Subcutaneous adipose tissue (tissue), 4 donors: ENCODE results near the gene KNDC1. TPM values are rescaled to one million over a fixed set of nuclear protein-coding genes. Genes with fewer than 3 reads are reported as not detected.

Experiments
- total RNA-seq, 4 donors: library from RNA; depleted of rRNA; stranded (reverse); fragments of >200 nt; gene quantifications; one replicate each; pipeline ENCODE4 v1.1.0, GENCODE V29; 2016
- TF ChIP-seq, protein P1 (sequence below): fragments of 450-650 bp; IDR thresholded peaks from one replicate; pipeline ENCODE4 v1.5.1; 2016; ENCODE audit warnings: low read depth, mild to moderate bottlenecking, control low read depth, antibody characterized with exemption, moderate library complexity

Gene KNDC1
- total RNA-seq, 4 donors from 2014 or later, result not detected

DNA sequence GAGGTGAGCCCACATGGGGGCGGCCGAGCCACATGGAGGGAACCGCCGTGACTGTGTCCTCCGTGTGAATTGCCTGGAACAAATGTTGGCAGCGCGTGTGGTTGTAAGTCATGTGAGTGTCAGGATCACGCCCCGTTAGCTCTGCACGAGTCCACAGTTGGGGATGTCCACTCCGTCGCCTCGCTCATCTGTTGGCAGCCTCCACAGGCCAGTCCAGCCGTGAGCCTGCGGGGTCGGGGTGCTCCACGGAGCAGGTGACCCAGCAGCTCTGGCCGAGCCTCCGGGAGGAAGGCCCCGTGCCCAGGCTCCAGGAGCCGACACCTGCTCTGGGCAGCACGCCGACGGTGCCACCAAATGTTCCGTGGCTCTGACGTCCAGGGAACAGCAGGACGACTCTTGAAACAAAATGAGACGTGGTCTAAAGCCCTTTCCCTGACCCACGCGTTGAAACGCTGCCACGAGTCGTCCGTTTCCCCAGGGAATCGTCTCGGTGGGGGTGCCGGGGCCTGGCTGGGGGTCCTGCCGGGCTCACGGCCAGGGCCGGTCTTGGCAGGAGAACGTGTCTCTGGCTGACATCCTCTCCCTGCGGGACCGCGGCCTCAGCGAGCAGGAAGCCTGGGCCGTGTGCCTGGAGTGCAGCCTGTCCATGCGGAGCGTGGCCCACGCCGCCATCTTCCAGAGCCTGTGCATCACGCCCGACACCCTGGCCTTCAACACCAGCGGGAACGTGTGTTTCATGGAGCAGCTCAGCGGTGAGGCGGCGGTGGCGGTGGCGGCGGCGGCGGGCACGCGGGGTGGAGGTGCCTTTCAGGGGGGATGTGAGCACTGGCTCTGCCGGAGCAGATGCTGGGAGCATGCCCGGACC lies 7.0 kb downstream of the KNDC1 start:
- TF ChIP-seq, protein P1, sequence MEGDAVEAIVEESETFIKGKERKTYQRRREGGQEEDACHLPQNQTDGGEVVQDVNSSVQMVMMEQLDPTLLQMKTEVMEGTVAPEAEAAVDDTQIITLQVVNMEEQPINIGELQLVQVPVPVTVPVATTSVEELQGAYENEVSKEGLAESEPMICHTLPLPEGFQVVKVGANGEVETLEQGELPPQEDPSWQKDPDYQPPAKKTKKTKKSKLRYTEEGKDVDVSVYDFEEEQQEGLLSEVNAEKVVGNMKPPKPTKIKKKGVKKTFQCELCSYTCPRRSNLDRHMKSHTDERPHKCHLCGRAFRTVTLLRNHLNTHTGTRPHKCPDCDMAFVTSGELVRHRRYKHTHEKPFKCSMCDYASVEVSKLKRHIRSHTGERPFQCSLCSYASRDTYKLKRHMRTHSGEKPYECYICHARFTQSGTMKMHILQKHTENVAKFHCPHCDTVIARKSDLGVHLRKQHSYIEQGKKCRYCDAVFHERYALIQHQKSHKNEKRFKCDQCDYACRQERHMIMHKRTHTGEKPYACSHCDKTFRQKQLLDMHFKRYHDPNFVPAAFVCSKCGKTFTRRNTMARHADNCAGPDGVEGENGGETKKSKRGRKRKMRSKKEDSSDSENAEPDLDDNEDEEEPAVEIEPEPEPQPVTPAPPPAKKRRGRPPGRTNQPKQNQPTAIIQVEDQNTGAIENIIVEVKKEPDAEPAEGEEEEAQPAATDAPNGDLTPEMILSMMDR, result no peak

DNA sequence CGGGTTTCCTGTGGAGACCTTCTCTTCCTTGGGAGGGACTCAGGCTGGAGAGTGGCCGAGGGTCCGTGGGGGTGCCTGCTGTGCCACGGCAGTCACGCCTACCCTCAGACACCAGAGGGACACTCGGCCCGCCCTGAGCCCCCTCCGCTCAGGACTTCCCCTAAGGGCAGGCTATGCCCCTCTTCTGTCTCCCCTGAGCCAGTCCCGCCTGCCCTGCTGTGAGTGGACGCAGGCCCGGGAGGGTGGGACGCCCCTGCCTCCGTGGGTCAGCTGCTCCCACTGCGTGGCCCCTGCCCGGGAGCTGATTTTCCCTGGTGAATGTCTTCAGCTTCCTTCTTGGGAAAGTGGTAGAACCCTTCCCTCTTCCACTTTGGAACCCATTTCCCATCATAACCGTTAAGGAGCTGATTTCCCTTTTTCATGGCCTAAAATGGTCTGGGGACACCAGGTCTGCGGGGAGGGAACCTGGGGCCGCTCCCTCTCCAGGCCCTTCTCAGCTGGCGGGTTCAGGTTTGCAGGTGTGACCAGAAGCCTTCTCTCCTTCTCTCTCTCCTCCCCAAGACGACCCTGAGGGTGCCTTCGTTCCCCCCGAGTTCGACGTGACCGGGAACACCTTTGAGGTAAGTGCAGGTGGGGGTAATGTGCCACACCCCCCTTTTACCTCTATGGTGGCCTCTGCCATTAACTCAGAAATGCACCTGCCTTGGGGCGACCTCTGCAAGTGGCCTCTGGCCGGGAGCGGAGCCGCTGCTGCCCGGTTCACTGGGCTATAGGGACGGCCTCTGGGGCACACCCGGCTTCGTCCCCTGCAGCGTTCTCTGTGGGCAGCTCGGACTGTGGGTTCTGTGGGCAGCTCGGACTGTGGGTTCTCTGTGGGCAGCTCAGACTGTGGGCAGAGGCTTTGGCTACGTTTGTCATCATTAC lies 7.9 kb downstream of the KNDC1 start:
- TF ChIP-seq, protein P1, result no peak

DNA sequence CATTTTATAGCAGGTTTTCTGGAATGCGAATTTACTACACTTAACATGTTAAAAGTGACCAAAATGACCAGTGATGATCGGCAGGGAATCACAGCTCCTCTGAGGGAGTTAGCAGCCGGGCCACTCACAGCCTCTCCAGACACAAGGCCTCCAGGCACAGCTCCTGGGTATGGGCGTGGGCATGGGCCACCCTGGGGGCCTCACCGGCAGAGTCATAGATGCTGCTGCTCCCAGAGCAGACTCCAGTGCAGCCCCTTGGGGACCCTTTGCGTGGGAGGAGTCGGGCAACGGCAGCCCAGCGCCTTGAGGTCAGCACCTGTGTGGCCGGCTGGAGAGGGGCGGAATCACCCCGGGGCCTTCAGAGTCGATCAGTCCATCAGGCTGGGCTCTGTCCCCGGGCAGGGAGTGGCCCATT lies 8.6 kb downstream of the KNDC1 start:
- TF ChIP-seq, protein P1, result no peak

DNA sequence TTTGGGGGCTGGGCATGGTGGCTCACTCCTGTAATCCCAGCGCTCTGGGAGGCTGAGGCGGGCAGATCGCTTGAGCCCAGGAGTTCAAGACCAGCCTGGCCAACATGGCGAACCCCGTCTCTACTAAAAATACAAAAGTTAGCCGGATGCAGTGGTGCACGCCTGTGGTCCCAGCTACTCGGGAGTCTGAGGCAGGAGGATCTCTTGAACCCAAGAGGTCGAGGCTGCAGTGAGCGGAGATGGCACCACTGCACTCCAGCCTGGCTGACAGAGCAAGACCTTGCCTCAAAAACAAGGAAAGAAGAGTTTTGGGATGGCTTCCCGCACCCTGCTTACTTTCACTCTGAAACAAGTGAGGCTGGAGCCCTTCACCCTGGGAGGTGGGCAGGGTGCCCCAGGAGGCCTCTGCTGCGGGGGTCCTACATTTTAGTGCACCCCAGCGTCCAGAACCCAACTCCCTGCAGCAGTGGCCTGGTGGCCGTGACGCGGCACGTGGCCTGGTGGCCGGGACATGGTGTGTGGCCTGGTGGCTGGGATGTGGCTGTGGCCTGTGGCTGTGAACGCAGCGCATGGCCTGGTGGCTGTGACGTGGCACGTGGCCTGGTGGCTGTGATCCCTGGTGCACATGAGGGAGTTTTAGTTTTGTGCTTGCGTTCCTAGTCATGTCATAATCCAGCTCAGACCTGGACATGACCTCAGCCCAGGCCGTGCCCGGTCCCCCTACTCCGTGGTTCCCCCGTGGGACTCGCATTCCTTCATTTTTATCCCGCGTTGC lies 9.3 kb downstream of the KNDC1 start:
- TF ChIP-seq, protein P1, result no peak

DNA sequence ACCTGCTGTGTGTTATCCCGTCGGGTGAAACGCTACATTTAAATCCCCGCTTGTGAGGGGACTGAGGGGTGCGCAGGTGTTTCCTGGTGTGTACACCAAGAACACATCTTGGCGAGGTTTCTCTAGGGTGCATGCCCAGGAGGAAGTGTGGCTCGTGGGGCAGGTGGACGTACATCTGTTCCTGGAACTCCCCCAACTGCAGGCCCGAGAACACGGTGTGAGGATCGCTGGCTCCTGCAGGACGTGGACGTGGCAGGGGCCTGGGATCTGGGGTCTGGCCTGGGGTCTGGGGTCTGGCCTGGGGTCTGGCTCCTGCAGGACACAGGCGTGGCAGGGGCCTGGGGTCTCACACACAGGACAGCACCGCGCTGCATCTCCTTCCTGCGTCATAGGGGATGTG lies 10.1 kb downstream of the KNDC1 start:
- TF ChIP-seq, protein P1, result no peak

DNA sequence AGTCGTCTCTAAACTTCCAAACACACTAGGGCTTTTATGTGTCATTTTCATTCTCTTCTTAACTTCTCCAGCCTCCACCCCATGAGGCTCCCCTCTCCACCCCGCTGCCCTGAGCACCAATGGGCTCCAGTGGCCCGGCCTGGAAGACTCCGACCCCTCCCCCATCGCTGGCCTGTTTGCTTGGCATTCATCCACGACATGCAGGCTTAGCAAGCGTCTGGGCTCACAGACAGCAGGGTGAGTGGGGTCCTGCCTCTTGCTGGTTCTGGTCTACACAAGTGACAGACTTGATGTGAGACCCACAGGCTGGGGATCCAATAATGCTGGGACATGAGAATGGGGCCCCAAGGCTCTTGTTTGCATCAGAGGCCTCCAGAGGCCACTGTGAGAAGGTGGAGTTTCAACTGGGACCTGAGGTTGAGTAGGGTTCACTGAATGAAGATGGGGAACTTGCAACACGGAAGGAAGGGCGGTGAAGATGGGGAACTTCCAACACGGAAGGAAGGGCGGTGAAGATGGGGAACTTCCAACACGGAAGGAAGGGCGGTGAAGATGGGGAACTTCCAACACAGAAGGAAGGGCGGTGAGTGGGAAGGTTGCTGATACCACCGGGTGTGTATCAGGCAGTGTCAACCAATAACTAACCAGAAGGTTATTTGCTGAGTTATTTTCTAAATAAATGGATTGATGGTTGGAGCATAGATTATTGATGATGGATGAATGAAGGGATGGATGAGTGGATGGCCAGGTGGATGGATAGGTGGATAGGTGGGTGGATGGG lies 14.0 kb downstream of the KNDC1 start:
- TF ChIP-seq, protein P1, result no peak
